Tibial artery (tissue), 4 donors: ENCODE results near the gene BTBD8.

Experiments used
- DNase-seq, 2 donors: peaks; one replicate each; pipeline ENCODE4 v3.0.0-alpha.2; 2019
- H3K27ac ChIP-seq, 2 donors: fragments of 200-600 bp; sonication (generic) in 1 of 2; 1 replicate in 1 of 2; 2 replicates in 1 of 2; pipeline ENCODE4 v1.5.1; 2018 to 2019; ENCODE audit warnings: mild to moderate bottlenecking in 1 of 2
- H3K27me3 ChIP-seq, 2 donors: fragments of 200-600 bp; sonication (generic) in 1 of 2; one replicate each; pipeline versions ENCODE4 v1.5.1 to v1.6.0; 2016 to 2019
- H3K36me3 ChIP-seq, 3 donors: fragments of 200-600 bp; sonication (generic) in 2 of 3; one replicate each; pipeline ENCODE4 v1.5.1; 2016 to 2019; ENCODE audit warnings: mild to moderate bottlenecking in 2 of 3
- H3K4me1 ChIP-seq, 4 donors: fragments of 200-600 bp; sonication (generic) in 2 of 4; 1 replicate in 3 of 4; 2 replicates in 1 of 4; pipeline ENCODE4 v1.5.1; 2016 to 2019
- H3K4me3 ChIP-seq, 2 donors: fragments of 200-600 bp; sonication (generic) in 1 of 2; 1 replicate in 1 of 2; 2 replicates in 1 of 2; pipeline ENCODE4 v1.5.1; 2018 to 2019; ENCODE audit warnings: mild to moderate bottlenecking in 2 of 2
- H3K9me3 ChIP-seq, 3 donors: fragments of 200-600 bp; sonication (generic) in 1 of 3; one replicate each; pipeline ENCODE4 v1.5.1; 2016 to 2019
- intact Hi-C: fragments of 100-400 bp; cut with DNase I; formaldehyde crosslinking; loops from one replicate; pipeline ENCODE4 v1.15.0; 2023; ENCODE audit warnings: low total_unique reads
- TF ChIP-seq, protein P1 (sequence below), 2 experiments: fragments of 200-600 bp in 1 of 2; fragments of 450-650 bp in 1 of 2; IDR thresholded peaks; one replicate each; pipeline ENCODE4 v1.5.1; 2017 to 2019; ENCODE audit warnings: antibody characterized with exemption in 2 of 2, mild to moderate bottlenecking in 1 of 2, moderate library complexity in 1 of 2

BTBD8 gene

GRCh38 chr1:92169214-92170005 lies 89.3 kb downstream of the BTBD8 start:
- Histone ChIP-seq H3K27ac (no peak overlapping the region), H3K36me3 (peaks cover 10 to 24% (median 18%) of the 10 kb centered on the region in 3 donors), H3K27me3 (no peaks in the 10 kb centered on the region), H3K4me3 (no peak overlapping the region), H3K4me1 (no peaks in the 10 kb centered on the region), H3K9me3 (no peaks in the 10 kb centered on the region)
- DNase-seq: no peak
- TF ChIP-seq, protein P1, sequence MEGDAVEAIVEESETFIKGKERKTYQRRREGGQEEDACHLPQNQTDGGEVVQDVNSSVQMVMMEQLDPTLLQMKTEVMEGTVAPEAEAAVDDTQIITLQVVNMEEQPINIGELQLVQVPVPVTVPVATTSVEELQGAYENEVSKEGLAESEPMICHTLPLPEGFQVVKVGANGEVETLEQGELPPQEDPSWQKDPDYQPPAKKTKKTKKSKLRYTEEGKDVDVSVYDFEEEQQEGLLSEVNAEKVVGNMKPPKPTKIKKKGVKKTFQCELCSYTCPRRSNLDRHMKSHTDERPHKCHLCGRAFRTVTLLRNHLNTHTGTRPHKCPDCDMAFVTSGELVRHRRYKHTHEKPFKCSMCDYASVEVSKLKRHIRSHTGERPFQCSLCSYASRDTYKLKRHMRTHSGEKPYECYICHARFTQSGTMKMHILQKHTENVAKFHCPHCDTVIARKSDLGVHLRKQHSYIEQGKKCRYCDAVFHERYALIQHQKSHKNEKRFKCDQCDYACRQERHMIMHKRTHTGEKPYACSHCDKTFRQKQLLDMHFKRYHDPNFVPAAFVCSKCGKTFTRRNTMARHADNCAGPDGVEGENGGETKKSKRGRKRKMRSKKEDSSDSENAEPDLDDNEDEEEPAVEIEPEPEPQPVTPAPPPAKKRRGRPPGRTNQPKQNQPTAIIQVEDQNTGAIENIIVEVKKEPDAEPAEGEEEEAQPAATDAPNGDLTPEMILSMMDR (IDR thresholded peaks at IDR 0.05): no peak
- intact Hi-C loops: no loop called here

- intact Hi-C loops: no loop called here
- no peaks in the 10 kb centered on the region for H3K9me3 ChIP-seq
- H3K36me3 ChIP-seq: peaks cover 23 to 36% (median 24%) of the 10 kb centered on the region in 3 donors
- no peaks in the 10 kb centered on the region for H3K27me3 ChIP-seq
- TF ChIP-seq, protein P1 (IDR thresholded peaks at IDR 0.05): no peak
- no peaks in the 10 kb centered on the region for H3K4me1 ChIP-seq
- no peak overlapping the region for H3K4me3 ChIP-seq
- no peak overlapping the region for H3K27ac ChIP-seq
- DNase-seq: no peak
Measured at GRCh38 chr1:92184632-92185031, 104.5 kb downstream of the BTBD8 start.

DNA sequence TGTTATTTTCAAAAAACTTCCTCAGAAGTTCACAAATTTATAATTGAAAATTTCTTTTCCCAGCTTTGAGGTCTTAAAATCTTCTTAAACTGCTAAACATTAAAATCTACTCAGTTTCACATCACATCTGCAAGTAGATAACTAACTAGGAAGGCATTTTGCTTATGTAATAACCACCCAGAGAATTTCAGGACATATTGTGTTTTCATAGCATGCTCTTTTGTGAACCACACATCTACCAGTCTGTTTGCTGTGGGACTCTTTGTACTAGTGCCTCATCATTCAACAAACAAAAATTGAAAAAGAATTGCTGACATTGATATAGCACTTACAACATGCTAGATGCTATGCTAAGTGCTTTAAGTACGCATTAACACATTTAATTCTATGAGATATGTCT lies 105.9 kb downstream of the BTBD8 start:
- TF ChIP-seq, protein P1 (IDR thresholded peaks at IDR 0.05): no peak
- H3K9me3 ChIP-seq: no peaks in the 10 kb centered on the region
- intact Hi-C loops: no loop called here

DNA sequence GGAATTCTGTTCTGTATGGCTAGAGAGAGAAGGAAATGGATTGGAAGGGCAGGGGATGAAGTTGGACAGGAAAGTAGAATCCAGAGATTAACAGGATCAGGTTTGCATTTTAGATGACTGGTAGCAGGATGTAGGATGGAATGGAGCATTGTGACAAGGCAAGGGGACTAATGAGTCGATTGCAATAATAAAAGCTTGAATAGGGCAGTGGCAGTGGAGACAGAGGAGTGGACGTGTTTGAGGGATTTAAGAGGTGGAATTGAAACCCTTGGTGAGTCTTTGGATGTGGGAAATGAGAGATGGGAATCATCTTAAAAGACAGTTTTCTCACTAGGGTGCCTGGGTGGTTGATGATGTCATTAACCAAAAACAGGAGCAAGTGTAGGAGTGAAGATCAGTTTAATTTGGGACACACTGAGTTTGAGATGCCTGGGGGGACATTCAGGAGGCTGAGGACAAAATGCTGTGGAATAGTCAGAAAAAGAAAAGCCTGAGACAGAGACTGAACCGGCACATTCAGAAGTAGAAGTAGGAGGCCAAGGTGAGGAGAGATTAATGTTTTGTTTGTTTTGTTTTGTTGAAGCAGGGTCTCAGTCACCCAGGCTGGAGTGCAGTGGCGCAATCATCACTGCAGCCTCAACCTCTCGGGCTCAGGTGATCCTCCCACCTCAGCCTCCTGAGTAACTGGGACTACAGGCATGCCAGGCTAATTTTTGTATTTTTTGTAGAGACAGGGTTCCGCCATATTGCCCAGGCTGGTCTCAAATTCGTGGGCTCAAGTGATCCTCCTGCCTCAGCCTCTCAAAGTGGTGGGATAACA lies 108.5 kb downstream of the BTBD8 start:
- intact Hi-C loops: no loop called here
- Histone ChIP-seq H3K27ac (no peak overlapping the region), H3K4me1 (no peaks in the 10 kb centered on the region), H3K36me3 (peaks cover 3 to 12% (median 6%) of the 10 kb centered on the region in 3 donors), H3K9me3 (no peaks in the 10 kb centered on the region), H3K27me3 (no peaks in the 10 kb centered on the region), H3K4me3 (no peak overlapping the region)
- DNase-seq: no peak
- TF ChIP-seq, protein P1 (IDR thresholded peaks at IDR 0.05): no peak

More for the DNA sequence above, 105.9 kb downstream of the BTBD8 start:
- DNase-seq: no peak
- Histone ChIP-seq H3K4me3 (no peak overlapping the region), H3K27me3 (no peaks in the 10 kb centered on the region), H3K4me1 (no peaks in the 10 kb centered on the region), H3K27ac (no peak overlapping the region), H3K36me3 (peaks cover 9 to 26% (median 13%) of the 10 kb centered on the region in 3 donors)

DNA sequence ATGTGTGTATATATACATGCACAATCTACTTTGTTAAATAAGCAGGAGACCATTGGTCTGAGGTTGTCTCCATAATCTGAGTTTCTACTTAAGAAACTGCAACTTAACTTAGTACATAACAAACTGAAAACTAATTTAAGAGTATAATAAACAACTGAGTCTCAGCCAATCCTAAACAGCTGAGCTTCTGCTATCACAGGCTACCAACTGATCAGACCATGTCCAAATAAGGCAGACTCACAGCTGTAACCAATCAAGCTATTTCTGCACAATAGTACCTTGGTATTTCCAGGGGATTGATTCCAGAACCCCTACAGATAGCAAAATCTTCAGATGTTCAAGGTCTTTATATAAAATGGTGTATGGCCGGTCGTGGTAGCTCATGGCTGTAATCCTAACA lies 111.6 kb downstream of the BTBD8 start:
- no peaks in the 10 kb centered on the region for H3K4me1 ChIP-seq
- H3K4me3 ChIP-seq: no peak overlapping the region
- H3K27ac ChIP-seq: no peak overlapping the region
- intact Hi-C loops: no loop called here
- H3K9me3 ChIP-seq: no peaks in the 10 kb centered on the region
- H3K36me3 ChIP-seq: no peaks in the 10 kb centered on the region
- DNase-seq: no peak
- TF ChIP-seq, protein P1 (IDR thresholded peaks at IDR 0.05): no peak
- no peaks in the 10 kb centered on the region for H3K27me3 ChIP-seq
